ENCODE measurements around the gene FGR. TPM values are rescaled to one million over a fixed set of nuclear protein-coding genes. Genes with fewer than 3 reads are reported as not detected.
A peak's percentile ranks its signal among the peaks of the same experiment; 100 is the strongest.

The FGR gene
- total RNA-seq, 1 donor from 2014 or later, result not detected

DNA sequence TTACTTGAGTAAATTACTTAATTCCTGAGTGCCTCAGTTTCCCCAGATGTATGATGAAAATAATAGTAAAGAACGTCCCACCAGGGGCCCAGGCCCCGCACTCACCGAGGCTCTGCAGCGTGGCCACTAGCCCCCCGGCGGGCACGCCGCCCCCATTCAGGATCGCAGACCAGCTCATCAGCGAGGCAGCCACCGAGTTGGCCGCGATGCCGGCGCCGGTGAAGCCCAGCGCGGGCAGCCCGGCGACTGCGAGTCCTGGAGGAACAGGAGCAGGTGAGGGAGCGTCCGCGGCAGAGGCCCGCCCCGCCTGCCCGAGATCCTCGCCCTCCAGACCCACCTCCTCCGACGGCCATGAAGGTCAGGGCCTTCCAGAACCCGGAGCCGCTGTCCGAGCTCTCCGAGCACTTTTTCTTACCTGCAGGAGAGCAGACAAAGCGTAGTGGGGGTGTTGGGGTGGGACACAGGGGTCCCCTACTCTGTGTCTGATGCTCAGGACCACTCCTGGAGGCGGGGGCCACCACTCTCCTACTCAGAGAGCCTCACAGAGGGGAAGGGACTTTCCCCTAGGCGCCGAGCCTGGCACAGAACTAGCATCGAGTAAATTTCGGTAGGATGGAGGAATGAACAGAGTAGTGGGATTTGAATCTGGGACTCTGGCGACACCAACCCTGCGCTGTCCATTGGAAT is 33.3 kb upstream of the FGR start:
- no peak for TF ChIP-seq CTCF (IDR thresholded peaks at IDR 0.05)
- Mint-ChIP-seq H3K4me3 (ENCODE audit: unreplicated experiment) (no peak overlapping the region), H3K4me1 (ENCODE audit: low read depth) (peaks cover 31% of the 10 kb centered on the region), H3K36me3 (ENCODE audit: low read depth) (peaks cover 6% of the 10 kb centered on the region), H3K27me3 (ENCODE audit: low read depth) (no peaks in the 10 kb centered on the region), H3K9me3 (ENCODE audit: low read depth) (no peaks in the 10 kb centered on the region), H3K27ac (ENCODE audit: unreplicated experiment) (no peak overlapping the region)
- no peak for DNase-seq (ENCODE audit: low spot score)

DNA sequence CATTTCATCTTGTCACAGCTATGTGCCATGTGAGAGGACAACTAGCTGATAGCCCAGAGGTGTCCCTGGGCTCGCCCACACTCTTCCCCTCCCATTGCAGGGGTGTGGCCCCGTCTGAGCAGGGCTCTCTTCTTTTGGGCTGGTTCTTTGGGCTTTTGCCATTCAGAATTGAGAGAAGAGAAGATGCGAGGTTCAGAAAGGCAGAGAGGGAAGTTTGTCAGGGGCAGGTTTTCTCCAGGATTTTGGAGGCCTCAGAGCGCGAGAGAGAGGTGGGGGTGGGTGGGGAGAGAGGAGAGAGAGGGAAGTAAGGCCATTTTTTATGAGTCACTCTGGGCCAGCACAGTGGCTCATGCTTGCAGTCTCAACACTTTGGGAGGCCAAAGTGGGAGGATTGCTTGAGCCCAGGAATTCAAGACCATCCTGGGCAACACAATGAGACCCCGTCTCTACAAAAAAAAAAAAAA is 31.8 kb upstream of the FGR start:
- Mint-ChIP-seq H3K27me3 (ENCODE audit: low read depth) (no peaks in the 10 kb centered on the region), H3K9me3 (ENCODE audit: low read depth) (no peaks in the 10 kb centered on the region), H3K4me3 (ENCODE audit: unreplicated experiment) (no peak overlapping the region), H3K36me3 (ENCODE audit: low read depth) (peaks cover 6% of the 10 kb centered on the region), H3K27ac (ENCODE audit: unreplicated experiment) (no peak overlapping the region), H3K4me1 (ENCODE audit: low read depth) (peaks cover 24% of the 10 kb centered on the region)
- DNase-seq (ENCODE audit: low spot score), result no peak
- TF ChIP-seq CTCF (IDR thresholded peaks at IDR 0.05), result no peak

GRCh38 chr1:27666294-27666693 is 31.3 kb upstream of the FGR start:
- Mint-ChIP-seq H3K27ac (ENCODE audit: unreplicated experiment) (no peak overlapping the region), H3K36me3 (ENCODE audit: low read depth) (peaks cover 6% of the 10 kb centered on the region), H3K4me1 (ENCODE audit: low read depth) (peaks cover 20% of the 10 kb centered on the region), H3K4me3 (ENCODE audit: unreplicated experiment) (no peak overlapping the region), H3K9me3 (ENCODE audit: low read depth) (no peaks in the 10 kb centered on the region), H3K27me3 (ENCODE audit: low read depth) (no peaks in the 10 kb centered on the region)
- DNase-seq (ENCODE audit: low spot score), result no peak
- TF ChIP-seq CTCF (IDR thresholded peaks at IDR 0.05), result no peak

DNA sequence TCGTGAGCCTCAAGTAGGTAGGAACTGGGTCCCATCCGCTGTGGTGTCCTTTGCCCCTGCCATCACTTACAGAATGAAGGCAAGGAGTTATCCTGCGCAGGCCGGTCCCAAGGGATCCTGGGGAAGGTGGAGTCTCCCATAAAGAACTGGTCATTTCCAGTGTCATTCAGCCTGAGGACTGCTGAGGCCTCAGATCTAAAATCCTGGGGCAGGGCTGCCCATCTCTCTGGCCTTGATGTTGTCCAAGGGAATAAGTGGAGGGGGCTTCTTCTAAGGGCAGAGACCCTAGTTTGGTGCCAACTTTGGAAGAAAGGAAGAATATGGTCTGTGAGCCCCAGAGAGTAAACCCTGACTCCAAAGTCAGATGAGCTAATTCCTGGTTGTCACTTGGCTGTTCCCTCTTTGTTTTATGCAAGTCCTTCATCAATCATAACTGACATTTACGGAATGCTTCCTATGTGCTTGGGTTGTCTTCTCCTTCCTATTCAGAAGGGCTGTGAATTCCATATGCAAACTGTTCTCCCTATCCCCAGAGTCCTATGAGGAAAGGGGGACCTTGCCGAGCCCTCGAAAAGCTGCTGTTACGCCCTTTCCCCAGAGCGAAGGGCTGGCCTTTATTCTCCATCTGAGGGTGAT is 30.1 kb upstream of the FGR start:
- H3K4me3 Mint-ChIP-seq (ENCODE audit: unreplicated experiment), result no peak overlapping the region
- H3K36me3 Mint-ChIP-seq (ENCODE audit: low read depth), result peaks cover 6% of the 10 kb centered on the region
- H3K9me3 Mint-ChIP-seq (ENCODE audit: low read depth), result no peaks in the 10 kb centered on the region
- H3K4me1 Mint-ChIP-seq (ENCODE audit: low read depth), result peaks cover 18% of the 10 kb centered on the region
- no peak overlapping the region for H3K27ac Mint-ChIP-seq (ENCODE audit: unreplicated experiment)
- H3K27me3 Mint-ChIP-seq (ENCODE audit: low read depth), result no peaks in the 10 kb centered on the region
- TF ChIP-seq CTCF (IDR thresholded peaks at IDR 0.05), result no peak
- DNase-seq (ENCODE audit: low spot score), result no peak

- peaks cover 6% of the 10 kb centered on the region for H3K36me3 Mint-ChIP-seq (ENCODE audit: low read depth)
- no peak for TF ChIP-seq CTCF (IDR thresholded peaks at IDR 0.05)
- H3K4me1 Mint-ChIP-seq (ENCODE audit: low read depth), result peaks cover 20% of the 10 kb centered on the region
- H3K27me3 Mint-ChIP-seq (ENCODE audit: low read depth), result no peaks in the 10 kb centered on the region
- H3K27ac Mint-ChIP-seq (ENCODE audit: unreplicated experiment), result no peak overlapping the region
- no peak overlapping the region for H3K4me3 Mint-ChIP-seq (ENCODE audit: unreplicated experiment)
- peak; percentile 24 for DNase-seq (ENCODE audit: low spot score)
- no peaks in the 10 kb centered on the region for H3K9me3 Mint-ChIP-seq (ENCODE audit: low read depth)
These were observed 29.3 kb upstream of the FGR start for GRCh38 chr1:27664291-27664690.

All from chondrocyte (in vitro differentiated cells).